ENCODE results near the gene DDAH2.
A peak's percentile ranks its signal among the peaks of the same experiment; 100 is the strongest.

Gene DDAH2

GRCh38 chr6:31741815-31742214 lies 12.7 kb upstream of the DDAH2 start:
- TF ChIP-seq CTCF (IDR thresholded peaks at IDR 0.05; ENCODE audit: insufficient read depth, missing control alignments) = no peak
- no peak for DNase-seq (ENCODE audit: insufficient read length, low spot score)
- FAIRE-seq = no peak

- no peak for TF ChIP-seq CTCF (IDR thresholded peaks at IDR 0.05; ENCODE audit: insufficient read depth, missing control alignments)
- no peak for FAIRE-seq
- no peak for DNase-seq (ENCODE audit: insufficient read length, low spot score)
Observed at GRCh38 chr6:31740397-31741223, 11.5 kb upstream of the DDAH2 start.

GRCh38 chr6:31739639-31740396 lies 10.7 kb upstream of the DDAH2 start, which contains the start of gene MSH5:
TSS of gene MSH5 (plus strand) at chr6:31740005. CDS start at chr6:31740467, 462 bp downstream.
- no peak for TF ChIP-seq CTCF (IDR thresholded peaks at IDR 0.05; ENCODE audit: insufficient read depth, missing control alignments)
- peak; percentile 96 for DNase-seq (ENCODE audit: insufficient read length, low spot score)
- FAIRE-seq = no peak

GRCh38 chr6:31737991-31738979 lies 9.2 kb upstream of the DDAH2 start:
- DNase-seq (ENCODE audit: insufficient read length, low spot score) = no peak
- TF ChIP-seq CTCF (IDR thresholded peaks at IDR 0.05; ENCODE audit: insufficient read depth, missing control alignments) = peak; percentile 21
- no peak for FAIRE-seq

- DNase-seq (ENCODE audit: insufficient read length, low spot score) (no peak), FAIRE-seq (no peak)
- TF ChIP-seq CTCF (IDR thresholded peaks at IDR 0.05; ENCODE audit: insufficient read depth, missing control alignments) = no peak
Observed at GRCh38 chr6:31737315-31737990, 8.4 kb upstream of the DDAH2 start.

GRCh38 chr6:31736768-31737314 lies 7.7 kb upstream of the DDAH2 start:
- no peak for FAIRE-seq
- DNase-seq (ENCODE audit: insufficient read length, low spot score) = no peak
- no peak for TF ChIP-seq CTCF (IDR thresholded peaks at IDR 0.05; ENCODE audit: insufficient read depth, missing control alignments)
